HG02571 (cell line): Measurements from ENCODE around the gene KDM4C.
"Not testable (repeated sequence)": the region's sequence is repeated elsewhere in the genome, so short reads cannot be mapped to it uniquely, and the experiment has no call there.

Experiments used
- ATAC-seq: cut with Tn5 transposase; IDR thresholded peaks from one replicate; pipeline ENCODE4 v1.9.1; 2021; ENCODE audit warnings: mild to moderate bottlenecking, moderate library complexity; ENCODE audit not compliant: unreplicated experiment

Gene KDM4C

GRCh38 chr9:7154003-7154619 is 396.3 kb downstream of the KDM4C start:
- ATAC-seq = no peak

DNA sequence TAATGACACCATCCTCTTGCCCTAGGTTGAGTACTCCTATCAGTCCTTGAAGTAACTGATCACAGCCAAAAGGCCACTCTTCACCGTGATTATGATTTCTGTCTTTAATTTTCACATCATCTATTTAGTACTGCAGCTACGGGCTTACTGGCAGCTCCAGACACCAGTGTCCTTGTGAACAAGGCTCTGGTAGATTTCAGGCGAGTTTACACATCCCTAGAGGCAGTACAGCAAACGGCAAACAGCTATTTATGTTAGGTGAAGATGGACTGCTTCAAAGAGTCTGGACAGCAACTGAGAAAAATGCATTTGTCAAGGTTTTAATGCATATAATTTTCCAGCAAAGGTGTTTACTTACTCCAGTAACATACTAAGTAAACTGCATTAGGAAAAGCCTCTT is 396.9 kb downstream of the KDM4C start:
- ATAC-seq = no peak

- no peak for ATAC-seq
These were observed 403.7 kb downstream of the KDM4C start for GRCh38 chr9:7161469-7161868.

DNA sequence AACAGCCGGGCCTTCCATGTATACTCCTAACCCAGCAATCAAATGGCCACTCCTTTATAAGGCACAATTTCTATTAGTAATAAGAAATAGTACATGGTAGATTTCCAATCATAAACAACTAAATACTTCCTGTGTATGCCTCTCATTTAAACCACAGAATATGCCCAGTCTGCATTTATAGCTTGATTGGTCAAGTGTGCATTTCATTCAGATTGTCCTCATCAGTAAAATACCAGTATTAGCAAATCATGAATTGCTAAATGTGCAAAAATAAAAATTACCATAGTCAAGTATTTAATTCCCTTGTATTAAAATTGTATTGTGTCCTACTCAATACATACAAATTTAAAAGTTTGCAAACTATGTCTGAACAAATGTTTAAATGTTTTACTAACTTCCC is 406.2 kb downstream of the KDM4C start:
- no peak for ATAC-seq

DNA sequence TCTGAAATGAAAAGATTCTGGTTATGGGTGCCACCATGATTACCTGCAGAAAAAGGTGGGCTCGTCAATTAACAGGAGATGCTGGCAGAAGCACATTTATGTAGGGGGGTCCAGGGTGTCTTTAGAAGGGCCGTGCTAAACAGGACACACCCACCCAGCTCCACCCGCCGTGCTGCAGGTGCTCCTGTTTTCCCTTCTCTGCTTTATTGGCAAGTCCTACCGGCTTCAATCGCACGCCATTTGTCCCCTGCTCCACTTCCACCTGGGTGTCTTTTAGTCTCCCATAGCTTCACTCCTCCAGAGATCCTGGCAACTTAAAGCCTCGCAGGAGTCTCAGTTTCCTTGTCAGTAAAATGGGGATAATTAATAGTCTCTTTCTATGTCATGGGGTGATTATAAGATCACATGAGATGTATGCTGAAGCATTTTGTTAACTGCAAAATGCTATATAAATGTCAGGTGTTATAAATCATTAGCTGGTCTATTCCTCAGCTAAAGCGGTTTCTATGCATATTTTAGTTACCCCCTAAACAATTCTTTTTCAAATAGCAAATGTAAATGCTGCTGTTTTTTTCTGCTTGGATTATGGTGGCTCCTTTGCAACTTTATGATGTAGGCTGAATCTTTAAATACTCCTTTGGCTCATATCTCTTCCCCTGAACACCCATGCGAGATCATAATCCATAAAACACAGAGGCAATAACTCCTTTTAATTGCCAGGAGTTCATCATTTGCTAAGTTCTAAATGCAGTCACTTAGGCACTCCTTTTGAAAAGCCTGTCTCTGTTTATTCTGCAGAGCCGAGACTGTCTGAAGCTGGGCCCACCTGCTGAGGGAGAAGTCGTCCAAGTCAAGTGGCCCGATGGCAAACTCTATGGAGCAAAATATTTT is 406.9 kb downstream of the KDM4C start:
- ATAC-seq = no peak

DNA sequence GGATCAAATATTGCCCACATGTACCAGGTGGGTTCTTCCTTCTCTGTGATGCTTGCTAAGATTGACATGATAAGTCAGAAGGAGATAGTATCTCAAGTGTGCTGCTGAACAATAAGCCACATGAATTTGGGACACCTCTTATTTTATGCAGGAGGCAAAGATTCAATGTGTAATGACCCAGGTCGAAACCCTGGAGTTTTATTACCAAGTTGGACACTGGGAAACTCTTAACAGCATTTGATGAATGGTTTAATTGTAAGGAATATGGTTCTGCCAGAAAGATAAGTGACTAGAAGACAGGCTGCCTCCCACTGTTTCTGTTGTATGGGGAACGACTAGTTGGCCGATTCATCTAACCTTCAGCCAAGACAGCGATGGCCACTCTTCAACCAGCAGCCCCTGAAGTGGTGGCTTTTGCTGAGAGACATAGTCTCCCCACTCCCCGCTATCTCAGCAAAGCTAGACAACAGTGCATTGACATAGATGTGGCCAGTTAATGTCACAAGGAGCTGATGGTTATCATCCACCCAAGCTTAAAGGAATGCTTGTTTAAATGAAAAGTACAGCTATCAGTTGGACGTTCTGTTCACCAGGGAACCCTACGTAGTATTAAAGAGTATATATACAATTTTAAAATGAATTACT is 407.7 kb downstream of the KDM4C start:
- ATAC-seq = no peak

DNA sequence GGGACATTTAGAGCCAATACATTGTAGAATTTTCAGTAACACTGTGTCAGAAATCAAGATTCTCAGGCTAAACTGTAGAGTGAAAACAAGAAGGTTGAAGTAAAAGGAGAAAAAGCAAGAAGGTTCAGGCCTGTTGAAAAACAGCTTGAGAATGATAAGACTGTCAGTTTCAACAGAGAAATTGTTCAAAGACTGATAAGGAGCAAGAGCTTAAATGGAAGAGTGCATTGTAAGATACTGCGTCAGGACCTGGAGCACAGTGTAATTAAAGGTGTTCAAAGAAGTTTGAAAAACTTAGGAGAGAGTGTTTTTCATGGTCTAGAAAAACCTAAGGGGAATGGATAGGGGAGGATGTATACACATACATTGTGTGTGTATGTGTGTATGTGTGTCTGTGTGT is 408.3 kb downstream of the KDM4C start:
- ATAC-seq = no peak

- ATAC-seq = no peak
These were observed 412.1 kb downstream of the KDM4C start for GRCh38 chr9:7169717-7170389.

DNA sequence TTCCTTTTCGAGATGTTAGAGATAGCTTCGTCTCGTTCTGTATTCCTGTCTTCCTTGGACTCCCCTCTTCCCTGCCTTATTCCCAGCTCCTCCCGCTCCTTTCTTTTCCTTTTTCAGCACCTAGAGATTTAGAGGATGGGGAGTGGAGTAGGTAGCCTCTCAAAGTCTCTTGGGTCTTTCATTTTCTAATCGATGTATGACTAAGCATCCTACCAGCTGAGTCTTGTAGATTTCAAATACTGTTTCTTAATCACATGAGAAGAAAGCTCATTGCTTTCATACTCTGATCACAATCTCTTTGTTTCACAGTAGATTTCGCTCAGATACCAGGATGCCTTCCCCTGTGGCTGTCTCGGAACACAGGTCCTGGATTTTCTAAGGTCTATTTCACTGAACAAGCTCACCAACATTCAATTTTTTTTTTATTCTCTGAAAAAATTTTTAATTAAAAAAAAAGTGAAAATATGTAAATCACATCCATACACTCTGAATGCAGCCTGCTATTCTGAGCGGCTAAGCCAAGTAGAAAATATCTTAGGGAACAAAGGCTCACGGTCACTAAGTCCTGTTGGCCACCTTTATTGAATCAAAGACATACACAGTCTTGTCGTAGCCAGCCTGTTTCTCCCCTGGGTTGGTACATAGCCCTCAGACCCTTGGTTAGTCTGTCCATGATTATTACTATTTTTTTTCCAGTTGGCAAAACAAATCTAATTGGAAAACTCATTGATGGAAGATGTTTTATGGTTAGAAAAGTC is 413.8 kb downstream of the KDM4C start:
- no peak for ATAC-seq

GRCh38 chr9:7172154-7173115 is 414.7 kb downstream of the KDM4C start:
- ATAC-seq = no peak

DNA sequence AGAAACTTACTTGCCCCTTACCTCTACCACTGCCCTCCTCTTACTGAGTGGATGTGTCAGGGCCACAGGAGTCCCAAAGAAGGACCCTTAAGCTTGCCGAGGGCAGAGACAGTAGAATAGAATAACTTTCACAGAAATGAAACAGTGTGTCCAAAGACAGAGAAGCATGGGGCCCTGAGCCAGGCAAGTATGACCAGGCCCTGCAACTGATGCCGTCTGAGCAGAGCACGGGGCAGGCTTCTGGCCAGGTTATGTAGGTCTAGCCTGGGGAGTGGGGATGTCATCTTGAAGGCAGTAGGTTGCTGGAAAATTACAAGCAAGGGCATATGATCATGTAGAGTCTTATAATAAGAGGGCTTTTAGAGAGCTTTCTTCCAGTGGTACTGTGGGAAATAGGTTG is 415.4 kb downstream of the KDM4C start:
- ATAC-seq = no peak

DNA sequence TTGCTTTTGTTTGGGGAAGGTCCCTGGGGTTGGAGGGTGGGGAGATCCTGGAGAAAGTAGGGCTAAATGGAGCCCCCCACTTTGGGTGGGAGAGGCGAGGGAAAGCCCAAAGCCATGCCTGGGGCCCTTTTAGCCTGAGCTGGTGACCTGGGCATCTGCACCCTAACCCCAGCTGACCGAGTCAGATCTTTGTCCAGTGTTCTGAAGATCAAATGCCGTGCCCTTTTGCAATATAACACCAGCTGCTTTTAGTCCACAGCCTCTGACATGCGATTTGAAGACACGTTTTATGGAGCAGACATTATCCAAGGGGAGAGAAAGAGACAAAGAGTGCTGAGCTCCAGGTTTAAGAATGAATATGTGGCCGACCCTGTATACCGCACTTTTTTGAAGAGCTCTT is 416.5 kb downstream of the KDM4C start:
- no peak for ATAC-seq

DNA sequence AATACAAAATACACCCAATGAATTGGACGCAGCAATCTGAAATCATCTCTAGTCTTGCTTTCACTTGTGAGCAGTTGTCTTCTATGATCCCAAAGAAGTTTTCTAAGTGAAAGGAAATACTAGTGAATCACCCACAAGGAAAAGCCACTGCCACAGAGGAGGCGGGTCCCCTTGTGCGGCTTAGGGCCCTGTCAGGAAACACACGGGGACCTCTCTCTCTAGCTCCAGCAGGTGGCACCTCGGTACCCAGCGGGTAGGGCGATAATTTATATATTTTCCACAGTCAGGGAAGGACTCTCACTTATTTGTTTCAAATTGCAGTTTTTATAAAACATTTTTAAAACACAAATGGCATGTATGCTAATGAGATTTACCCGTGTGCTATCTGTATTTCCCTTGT is 417.1 kb downstream of the KDM4C start:
- ATAC-seq = no peak

DNA sequence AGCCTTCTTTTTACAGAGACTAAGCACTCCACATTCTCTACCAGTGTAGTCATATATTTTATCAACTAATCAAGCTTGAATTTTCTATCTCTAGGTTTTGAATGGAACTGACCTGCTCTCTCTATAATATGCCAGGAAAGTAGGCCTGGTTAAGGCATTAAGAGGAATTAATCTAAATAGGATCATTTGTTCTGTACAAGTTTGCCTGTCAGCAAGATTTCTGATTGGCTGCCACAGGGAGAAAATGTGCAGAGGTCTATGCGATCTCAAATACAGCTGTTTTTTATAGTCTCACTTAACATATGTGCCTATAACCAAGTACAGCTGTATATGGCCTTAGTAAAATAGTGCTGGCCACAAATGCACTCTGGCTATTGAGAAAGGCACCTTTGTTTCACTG is 418.8 kb downstream of the KDM4C start:
- ATAC-seq = no peak

- no peak for ATAC-seq
These were observed 419.6 kb downstream of the KDM4C start for GRCh38 chr9:7177383-7177782.

DNA sequence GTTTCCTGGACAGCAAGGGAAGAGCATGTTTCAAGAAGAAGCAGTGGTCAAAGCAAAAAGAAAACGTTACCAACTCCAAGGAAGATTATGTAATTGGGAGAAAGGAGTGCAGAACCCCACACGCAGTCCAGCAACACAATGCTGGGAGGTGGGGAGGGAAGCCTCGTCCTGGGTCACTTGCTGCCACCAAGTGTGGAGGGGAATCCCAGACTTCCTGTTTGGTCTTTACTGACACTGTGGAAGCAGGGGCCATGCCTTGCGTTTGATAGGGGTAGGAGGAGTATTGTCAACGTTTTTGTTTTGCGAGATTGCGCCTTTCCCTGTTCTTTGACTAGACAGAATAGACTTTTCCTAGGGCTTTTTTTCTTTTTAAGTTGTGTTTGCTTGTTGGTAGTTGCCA is 421.0 kb downstream of the KDM4C start:
- ATAC-seq = no peak

DNA sequence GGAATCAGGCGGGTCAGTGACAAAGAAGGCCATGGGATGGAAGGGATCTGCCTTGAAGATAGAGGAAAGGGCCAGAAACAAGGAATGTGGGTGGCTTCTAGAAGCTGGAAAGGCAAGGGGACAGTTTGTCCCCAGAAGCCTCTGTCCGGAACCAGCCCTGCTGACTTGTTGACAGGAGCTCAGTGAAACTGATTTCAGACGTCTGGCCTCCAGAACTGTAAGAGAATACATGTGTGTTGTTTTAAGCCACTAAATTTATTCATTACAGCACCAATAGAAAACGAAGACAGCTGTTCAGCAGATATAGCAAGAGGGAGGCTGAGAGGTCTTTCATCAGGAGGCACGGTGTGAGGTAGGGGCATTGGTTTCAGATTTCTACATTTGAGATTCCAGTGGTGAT is 422.5 kb downstream of the KDM4C start:
- no peak for ATAC-seq

- ATAC-seq = not testable (repeated sequence)
These were observed 425.4 kb downstream of the KDM4C start for GRCh38 chr9:7183139-7183538.

GRCh38 chr9:7185612-7186011 is 427.8 kb downstream of the KDM4C start:
- no peak for ATAC-seq

DNA sequence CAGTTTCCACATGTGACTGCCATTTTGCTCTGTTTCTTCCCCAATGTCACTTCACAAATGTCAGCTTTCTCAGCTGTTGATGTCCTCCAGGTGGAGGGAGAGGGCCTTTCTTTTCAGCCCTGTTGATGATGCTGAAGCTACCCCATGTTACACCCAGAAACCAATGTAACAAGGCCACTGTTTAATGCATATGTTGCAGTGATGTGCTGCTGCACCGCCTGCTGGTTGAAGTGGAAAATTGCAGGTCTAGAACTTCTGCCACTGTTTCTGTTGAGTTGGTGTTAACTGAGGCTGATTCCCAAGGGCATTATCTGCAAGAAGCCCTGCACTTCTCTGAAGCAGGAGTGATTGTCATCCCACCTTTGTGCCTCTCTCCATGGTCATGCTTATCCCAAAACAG is 428.4 kb downstream of the KDM4C start:
- ATAC-seq = no peak
